ENCODE data around the gene DLGAP1. TPM values are rescaled to one million over a fixed set of nuclear protein-coding genes. Genes with fewer than 3 reads are reported as not detected.
A peak's percentile ranks its signal among the peaks of the same experiment; 100 is the strongest.

The DLGAP1 gene
- total RNA-seq, 1 donor from 2014 or later, result 11.5 TPM

- Mint-ChIP-seq H3K4me3 (peak overlapping the region; percentile 6), H3K36me3 (ENCODE audit: low read depth) (no peaks in the 10 kb centered on the region), H3K27ac (ENCODE audit: unreplicated experiment) (no peak overlapping the region), H3K9me3 (no peaks in the 10 kb centered on the region), H3K4me1 (peaks cover 20% of the 10 kb centered on the region), H3K27me3 (ENCODE audit: low read depth) (peaks cover 25% of the 10 kb centered on the region)
- no peak for TF ChIP-seq CTCF (conservative IDR thresholded peaks at IDR 0.05)
- DNase-seq (ENCODE audit: low read depth, low spot score), result no peak
These were observed 955.1 kb downstream of the DLGAP1 start for GRCh38 chr18:3500016-3500415.

GRCh38 chr18:3499501-3499900 lies 955.6 kb downstream of the DLGAP1 start:
- Mint-ChIP-seq H3K9me3 (no peaks in the 10 kb centered on the region), H3K27me3 (ENCODE audit: low read depth) (peaks cover 25% of the 10 kb centered on the region), H3K27ac (ENCODE audit: unreplicated experiment) (no peak overlapping the region), H3K4me1 (peaks cover 20% of the 10 kb centered on the region), H3K4me3 (peak overlapping the region; percentile 85), H3K36me3 (ENCODE audit: low read depth) (no peaks in the 10 kb centered on the region)
- no peak for TF ChIP-seq CTCF (conservative IDR thresholded peaks at IDR 0.05)
- no peak for DNase-seq (ENCODE audit: low read depth, low spot score)

GRCh38 chr18:3498698-3499471 lies 956.2 kb downstream of the DLGAP1 start:
- H3K9me3 Mint-ChIP-seq, result no peaks in the 10 kb centered on the region
- peak; percentile 53 for DNase-seq (ENCODE audit: low read depth, low spot score)
- no peaks in the 10 kb centered on the region for H3K36me3 Mint-ChIP-seq (ENCODE audit: low read depth)
- no peak overlapping the region for H3K27ac Mint-ChIP-seq (ENCODE audit: unreplicated experiment)
- H3K27me3 Mint-ChIP-seq (ENCODE audit: low read depth), result peaks cover 25% of the 10 kb centered on the region
- no peak for TF ChIP-seq CTCF (conservative IDR thresholded peaks at IDR 0.05)
- H3K4me3 Mint-ChIP-seq, result peak overlapping the region; percentile 85
- H3K4me1 Mint-ChIP-seq, result peaks cover 20% of the 10 kb centered on the region

- no peak for DNase-seq (ENCODE audit: low read depth, low spot score)
- Mint-ChIP-seq H3K4me1 (peaks cover 20% of the 10 kb centered on the region), H3K4me3 (no peak overlapping the region), H3K27ac (ENCODE audit: unreplicated experiment) (no peak overlapping the region), H3K36me3 (ENCODE audit: low read depth) (no peaks in the 10 kb centered on the region), H3K9me3 (no peaks in the 10 kb centered on the region), H3K27me3 (ENCODE audit: low read depth) (peaks cover 25% of the 10 kb centered on the region)
- TF ChIP-seq CTCF (conservative IDR thresholded peaks at IDR 0.05), result no peak
These were observed 959.2 kb downstream of the DLGAP1 start for GRCh38 chr18:3495691-3496430.

- Mint-ChIP-seq H3K4me1 (peaks cover 15% of the 10 kb centered on the region), H3K27ac (ENCODE audit: unreplicated experiment) (no peak overlapping the region), H3K9me3 (peaks cover 2% of the 10 kb centered on the region), H3K4me3 (no peak overlapping the region), H3K36me3 (ENCODE audit: low read depth) (no peaks in the 10 kb centered on the region), H3K27me3 (ENCODE audit: low read depth) (peaks cover 19% of the 10 kb centered on the region)
- DNase-seq (ENCODE audit: low read depth, low spot score), result no peak
- TF ChIP-seq CTCF (conservative IDR thresholded peaks at IDR 0.05), result no peak
These were observed 960.5 kb downstream of the DLGAP1 start for GRCh38 chr18:3494569-3494968.
